Vagina (tissue), 2 donors: ENCODE data around the gene IL17RE.

Experiments
- CTCF ChIP-seq, 3 experiments: fragments of 450-650 bp in 2 of 3; fragments of 200-600 bp in 1 of 3; sonication (generic) in 1 of 3; IDR thresholded peaks; one replicate each; pipeline ENCODE4 v1.5.1; 2017 to 2019; ENCODE audit warnings: antibody characterized with exemption in 3 of 3, mild to moderate bottlenecking in 2 of 3, moderate library complexity in 2 of 3
- POLR2A ChIP-seq, 2 donors: fragments of 450-650 bp; IDR thresholded peaks; one replicate each; pipeline ENCODE4 v1.6.1; 2017; ENCODE audit warnings: antibody characterized with exemption in 2 of 2, mild to moderate bottlenecking in 2 of 2, moderate library complexity in 2 of 2
- POLR2AphosphoS5 ChIP-seq, 2 donors: sonication (generic); formaldehyde crosslinking; IDR thresholded peaks; one replicate each; pipeline ENCODE4 v1.9.0; 2017; ENCODE audit warnings: antibody characterized with exemption in 2 of 2, mild to moderate bottlenecking in 2 of 2, low read depth in 1 of 2; ENCODE audit not compliant: insufficient read depth in 1 of 2

GRCh38 chr3:9884555-9885165, 18.0 kb upstream of the IL17RE start:
- TF ChIP-seq CTCF (IDR thresholded peaks at IDR 0.05) (no peak), POLR2A (IDR thresholded peaks at IDR 0.05) (no peak), POLR2AphosphoS5 (IDR thresholded peaks at IDR 0.05; ENCODE audit: insufficient read depth in 1 of 2, low read depth in 1 of 2) (peak in 1 of 2 donors; percentile 84)
